Ovary (tissue), 9 donors: ENCODE measurements around the gene PAAF1. TPM values are rescaled to one million over a fixed set of nuclear protein-coding genes. Genes with fewer than 3 reads are reported as not detected.
A peak's percentile ranks its signal among the peaks of the same experiment; 100 is the strongest.

Source experiments
- DNase-seq, 5 donors: peaks; one replicate each; pipeline ENCODE4 v3.0.0-alpha.2; 2019 to 2020
- H3K27ac ChIP-seq, 2 donors: fragments of 200-600 bp; one replicate each; pipeline versions ENCODE4 v1.5.1 to v1.8.0; 2019 to 2022
- H3K27me3 ChIP-seq: fragments of 200-600 bp; one replicate; pipeline ENCODE4 v1.8.0; 2022
- H3K36me3 ChIP-seq: fragments of 200-600 bp; sonication (generic); one replicate; pipeline ENCODE4 v1.5.1; 2019
- H3K4me1 ChIP-seq: one replicate; pipeline ENCODE4 v1.8.1; 2013; ENCODE audit warnings: mild to moderate bottlenecking, moderate library complexity; ENCODE audit not compliant: insufficient read depth
- H3K4me3 ChIP-seq: fragments of 200-600 bp; sonication (generic); one replicate; pipeline ENCODE4 v1.5.1; 2017
- H3K9me3 ChIP-seq, 2 donors: fragments of 200-600 bp in 1 of 2; sonication (generic) in 1 of 2; one replicate each; pipeline versions ENCODE4 v1.5.1 to v1.8.1; 2013 to 2019; ENCODE audit warnings: mild to moderate bottlenecking in 1 of 2, moderate library complexity in 1 of 2
- EP300 ChIP-seq: sonication (generic); formaldehyde crosslinking; IDR thresholded peaks from one replicate; pipeline ENCODE4 v1.6.1; 2017; ENCODE audit warnings: antibody characterized with exemption
- POLR2A ChIP-seq: fragments of 450-650 bp; IDR thresholded peaks from one replicate; pipeline ENCODE4 v1.6.1; 2017; ENCODE audit warnings: antibody characterized with exemption, mild to moderate bottlenecking, moderate library complexity
- WGBS, 3 donors: extraction: QIAGEN DNeasy Blood & Tissue Kit in 1 of 3; methylation state at CpG; one replicate each; pipeline versions ENCODE4 v1.1.5 to v1.1.7; 2013 to 2017; 5-methylcytosine and 5-hydroxymethylcytosine counted together
- intact Hi-C, 4 donors: fragments of 100-400 bp; cut with DNase I; formaldehyde crosslinking; loops; one replicate each; pipeline versions ENCODE4 v1.11.0 to v1.15.1; 2022 to 2023
- polyA plus RNA-seq, 2 donors: library from polyadenylated mRNA; stranded (reverse); fragments of 200-250 nt in 1 of 2; fragments of 350-450 nt in 1 of 2; fragmentation: Illumina TruSeq in 1 of 2; extraction: RNeasy Lipid Tissue Mini Kit (QIAGEN cat#74804) in 1 of 2; gene quantifications; one replicate each; pipeline ENCODE4 v1.2.3, GENCODE V29; 2013 to 2014
- total RNA-seq, 7 donors: library from RNA; depleted of rRNA in 2 of 7; stranded (reverse); fragments of >200 nt in 2 of 7; fragmentation: NEBNext Ultra II Directional in 3 of 7; extraction: Animal tissue kit (Norgen Biotek cat#: 25700) in 3 of 7; gene quantifications; one replicate each; pipeline versions ENCODE4 v1.1.0 to v1.2.4, GENCODE V29; 2016 to 2023
- TF ChIP-seq, protein P1 (sequence below), 3 donors: fragments of 450-650 bp in 2 of 3; fragments of 200-600 bp in 1 of 3; IDR thresholded peaks; one replicate each; pipeline versions ENCODE4 v1.5.1 to v1.8.0; 2016 to 2022; ENCODE audit warnings: antibody characterized with exemption in 3 of 3, mild to moderate bottlenecking in 1 of 3
- donor health status: DM: no; HTN: no; CAD: no; lungs with moderate emphysema.
- donor health status: DM: no; HTN: no; CAD: no.
- donor health status: Bipolar disorder and iron deficiency.
- donor health status: DM: yes; HTN: yes; CAD: no.
- donor health status: DM: no; HTN: no; CAD: no.
- donor health status: DM: yes; HTN: yes; CAD: no.

Gene PAAF1
- total and polyA plus RNA-seq, 9 donors = 9.5 to 48.0 (median 18.3) TPM

DNA sequence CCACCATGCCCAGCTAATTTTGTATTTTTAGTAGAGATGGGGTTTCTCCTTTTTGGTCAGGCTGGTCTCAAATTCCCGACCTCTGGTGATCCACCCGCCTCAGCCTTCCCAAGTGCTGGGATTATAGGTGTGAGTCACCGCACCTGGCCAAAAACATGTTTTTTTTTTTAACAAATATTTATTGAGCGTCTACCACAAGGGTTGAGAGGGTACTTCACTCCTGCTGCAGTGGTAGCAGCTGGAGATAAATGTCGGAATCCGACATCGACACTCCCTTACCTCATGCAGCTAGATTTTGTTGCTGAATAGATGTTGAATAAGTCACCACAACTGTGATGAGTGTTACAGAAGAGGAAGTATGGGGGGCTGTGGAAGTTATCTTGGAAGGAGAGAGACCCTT, 75.0 kb downstream of the PAAF1 start:
- TF ChIP-seq, protein P1, sequence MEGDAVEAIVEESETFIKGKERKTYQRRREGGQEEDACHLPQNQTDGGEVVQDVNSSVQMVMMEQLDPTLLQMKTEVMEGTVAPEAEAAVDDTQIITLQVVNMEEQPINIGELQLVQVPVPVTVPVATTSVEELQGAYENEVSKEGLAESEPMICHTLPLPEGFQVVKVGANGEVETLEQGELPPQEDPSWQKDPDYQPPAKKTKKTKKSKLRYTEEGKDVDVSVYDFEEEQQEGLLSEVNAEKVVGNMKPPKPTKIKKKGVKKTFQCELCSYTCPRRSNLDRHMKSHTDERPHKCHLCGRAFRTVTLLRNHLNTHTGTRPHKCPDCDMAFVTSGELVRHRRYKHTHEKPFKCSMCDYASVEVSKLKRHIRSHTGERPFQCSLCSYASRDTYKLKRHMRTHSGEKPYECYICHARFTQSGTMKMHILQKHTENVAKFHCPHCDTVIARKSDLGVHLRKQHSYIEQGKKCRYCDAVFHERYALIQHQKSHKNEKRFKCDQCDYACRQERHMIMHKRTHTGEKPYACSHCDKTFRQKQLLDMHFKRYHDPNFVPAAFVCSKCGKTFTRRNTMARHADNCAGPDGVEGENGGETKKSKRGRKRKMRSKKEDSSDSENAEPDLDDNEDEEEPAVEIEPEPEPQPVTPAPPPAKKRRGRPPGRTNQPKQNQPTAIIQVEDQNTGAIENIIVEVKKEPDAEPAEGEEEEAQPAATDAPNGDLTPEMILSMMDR (IDR thresholded peaks at IDR 0.05) = no peak
- TF ChIP-seq POLR2A (no peak), EP300 (no peak)
- H3K4me3 ChIP-seq = no peak overlapping the region
- no peaks in the 10 kb centered on the region for H3K9me3 ChIP-seq
- WGBS, 3 donors = 80 to 91% (median 89%) methylated on average over 7 of the region's 7 CpGs
- H3K36me3 ChIP-seq = no peaks in the 10 kb centered on the region
- DNase-seq = no peak
- intact Hi-C loops = no loop called here
- H3K27me3 ChIP-seq = no peaks in the 10 kb centered on the region
- H3K27ac ChIP-seq = no peak overlapping the region
- no peaks in the 10 kb centered on the region for H3K4me1 ChIP-seq

DNA sequence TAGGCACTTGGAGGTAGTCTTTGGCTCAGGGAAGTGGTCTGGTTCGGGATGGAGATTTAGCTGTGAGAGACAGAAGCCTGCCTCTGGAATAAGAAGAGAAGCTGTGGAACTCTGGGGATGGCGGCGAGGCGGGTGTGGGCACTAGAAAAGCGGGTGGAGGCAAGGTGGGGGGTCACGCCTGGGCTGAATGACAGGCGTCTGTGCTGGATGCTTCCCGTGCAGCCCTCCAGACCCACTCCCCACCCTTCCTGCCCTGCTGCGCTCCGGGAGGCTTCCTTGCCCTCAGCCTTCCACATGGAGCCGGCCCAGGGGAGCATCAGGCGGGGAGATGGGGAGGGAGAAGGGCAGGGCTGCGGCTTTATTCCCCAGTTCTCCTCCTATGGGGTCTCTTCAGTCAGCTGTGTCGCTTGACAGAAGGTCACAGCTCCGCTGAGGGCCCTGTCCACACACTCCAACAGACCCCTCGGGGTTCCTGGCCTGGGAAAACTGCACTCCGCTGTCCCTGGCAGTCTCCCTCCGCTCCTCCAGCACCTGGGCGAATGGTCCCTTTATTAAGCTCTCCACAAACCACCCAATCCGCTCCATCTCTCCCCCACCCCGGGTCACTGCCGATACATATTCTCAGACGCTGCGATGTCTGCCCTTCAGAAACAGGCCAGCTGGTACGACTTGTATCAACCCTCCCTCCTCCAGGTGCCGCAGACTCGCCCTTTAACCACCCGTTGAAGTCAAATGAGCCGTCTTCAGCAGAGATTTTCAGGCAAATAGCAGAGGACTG, 80.3 kb downstream of the PAAF1 start:
- WGBS, 3 donors = 48 to 53% (median 53%) methylated on average over 28 to 29 of the region's 29 CpGs

DNA sequence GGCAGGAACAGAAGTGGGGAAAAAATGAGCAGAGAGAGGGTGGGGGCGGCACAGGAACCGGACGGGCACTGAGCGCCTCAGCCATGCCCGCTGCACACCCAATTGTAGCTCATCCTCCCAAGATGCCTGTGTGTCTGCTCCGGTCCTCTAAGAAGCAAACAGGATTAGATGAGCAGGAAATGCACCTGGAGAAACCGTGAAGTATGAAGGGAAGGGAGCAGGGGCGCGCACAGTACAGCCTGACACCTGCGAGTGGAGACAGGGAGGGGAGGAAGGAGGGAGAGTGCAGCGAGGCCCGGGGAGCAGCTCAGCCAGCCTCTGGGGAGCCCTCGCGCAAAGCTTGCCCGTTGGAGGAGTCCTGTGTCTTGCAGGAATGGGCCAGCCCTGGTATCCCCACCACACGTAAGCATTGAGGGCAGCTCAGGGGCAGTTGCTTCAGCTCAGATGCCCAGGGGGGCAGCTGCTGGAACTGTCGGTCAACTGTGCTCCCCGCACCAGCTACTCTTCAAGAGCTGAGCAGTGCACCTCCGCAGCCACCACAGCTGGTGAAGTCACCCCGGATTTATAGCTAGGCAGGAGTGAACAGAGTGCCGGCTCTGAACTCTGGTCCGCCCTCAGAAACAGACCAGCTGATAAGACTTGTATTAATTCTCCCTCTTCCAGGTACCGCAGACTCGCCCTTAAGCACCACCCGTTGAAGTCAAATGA, 81.0 kb downstream of the PAAF1 start:
- no peaks in the 10 kb centered on the region for H3K9me3 ChIP-seq
- TF ChIP-seq, protein P1 (IDR thresholded peaks at IDR 0.05) = no peak
- TF ChIP-seq EP300 = no peak
- no peak for TF ChIP-seq POLR2A
- no peak overlapping the region for H3K4me3 ChIP-seq
- no peak for DNase-seq
- H3K27me3 ChIP-seq = no peaks in the 10 kb centered on the region
- no peaks in the 10 kb centered on the region for H3K4me1 ChIP-seq
- H3K27ac ChIP-seq = no peak overlapping the region
- intact Hi-C loops = no loop called here
- H3K36me3 ChIP-seq = no peaks in the 10 kb centered on the region
- 61 to 66% (median 63%) methylated on average over 23 to 25 of the region's 25 CpGs for WGBS, 3 donors

More for the DNA sequence above, 80.3 kb downstream of the PAAF1 start:
- DNase-seq = no peak
- H3K4me1 ChIP-seq = no peaks in the 10 kb centered on the region
- intact Hi-C loops = no loop called here
- no peak overlapping the region for H3K27ac ChIP-seq
- H3K36me3 ChIP-seq = no peaks in the 10 kb centered on the region
- TF ChIP-seq EP300 = no peak
- TF ChIP-seq POLR2A = no peak
- TF ChIP-seq, protein P1 (IDR thresholded peaks at IDR 0.05) = no peak
- H3K9me3 ChIP-seq = no peaks in the 10 kb centered on the region
- no peak overlapping the region for H3K4me3 ChIP-seq
- no peaks in the 10 kb centered on the region for H3K27me3 ChIP-seq

DNA sequence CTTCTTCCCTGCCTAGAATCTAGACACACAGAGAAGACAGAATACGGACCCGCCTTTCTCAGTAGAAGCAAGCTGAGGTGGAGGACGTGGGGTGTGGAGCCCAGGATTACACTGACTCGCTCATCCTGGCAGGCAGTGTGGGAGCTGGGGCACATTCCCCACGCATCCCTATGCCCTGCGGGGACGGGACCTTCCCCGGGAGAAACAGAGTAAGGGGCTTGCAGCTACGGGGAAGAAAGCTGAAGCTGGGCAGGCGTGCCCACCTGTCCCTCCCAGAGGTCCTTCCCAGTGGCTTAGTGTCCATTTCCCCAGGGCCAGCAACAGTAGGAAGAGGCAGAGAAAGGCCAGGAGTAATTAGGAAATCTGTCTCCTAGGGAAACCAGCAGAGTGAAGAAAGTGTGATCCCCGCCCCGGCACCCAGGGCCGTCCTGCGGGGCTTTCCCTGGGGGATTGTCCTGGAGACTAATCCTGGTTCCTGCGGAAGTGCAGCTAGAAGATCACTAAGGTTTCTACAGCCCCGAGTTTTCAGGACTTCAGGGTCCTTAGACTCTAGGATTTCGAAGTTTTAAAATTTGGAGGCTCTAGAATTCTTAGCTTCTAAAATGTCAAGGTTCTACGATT, 81.8 kb downstream of the PAAF1 start:
- TF ChIP-seq, protein P1 (IDR thresholded peaks at IDR 0.05) = no peak
- TF ChIP-seq EP300 = no peak
- TF ChIP-seq POLR2A = no peak
- Histone ChIP-seq H3K36me3 (no peaks in the 10 kb centered on the region), H3K27me3 (no peaks in the 10 kb centered on the region), H3K27ac (no peak overlapping the region), H3K4me1 (no peaks in the 10 kb centered on the region), H3K4me3 (no peak overlapping the region), H3K9me3 (no peaks in the 10 kb centered on the region)
- DNase-seq = peak in 1 of 5 donors; percentile 13
- 85 to 87% (median 86%) methylated on average over 18 of the region's 18 CpGs for WGBS, 3 donors
- intact Hi-C loops = no loop called here
